Erythroblast (primary cell): Measurements from ENCODE around the gene CDR2L.
"Not testable (repeated sequence)": the region's sequence is repeated elsewhere in the genome, so short reads cannot be mapped to it uniquely, and the experiment has no call there.

Experiments
- DNase-seq, 2 experiments: peaks; one replicate each; lab custom pipeline; 2025; lab: John Stamatoyannopoulos, UW
- GATA1 ChIP-seq: IDR thresholded peaks from 2 replicates; pipeline ENCODE4 v1.6.1; 2011; ENCODE audit warnings: low read depth, mild to moderate bottlenecking, control low read depth, low read length, moderate library complexity
- POLR2A ChIP-seq: IDR thresholded peaks from 2 replicates; pipeline ENCODE4 v1.6.1; 2011; ENCODE audit warnings: mild to moderate bottlenecking, low read length

The CDR2L gene

DNA sequence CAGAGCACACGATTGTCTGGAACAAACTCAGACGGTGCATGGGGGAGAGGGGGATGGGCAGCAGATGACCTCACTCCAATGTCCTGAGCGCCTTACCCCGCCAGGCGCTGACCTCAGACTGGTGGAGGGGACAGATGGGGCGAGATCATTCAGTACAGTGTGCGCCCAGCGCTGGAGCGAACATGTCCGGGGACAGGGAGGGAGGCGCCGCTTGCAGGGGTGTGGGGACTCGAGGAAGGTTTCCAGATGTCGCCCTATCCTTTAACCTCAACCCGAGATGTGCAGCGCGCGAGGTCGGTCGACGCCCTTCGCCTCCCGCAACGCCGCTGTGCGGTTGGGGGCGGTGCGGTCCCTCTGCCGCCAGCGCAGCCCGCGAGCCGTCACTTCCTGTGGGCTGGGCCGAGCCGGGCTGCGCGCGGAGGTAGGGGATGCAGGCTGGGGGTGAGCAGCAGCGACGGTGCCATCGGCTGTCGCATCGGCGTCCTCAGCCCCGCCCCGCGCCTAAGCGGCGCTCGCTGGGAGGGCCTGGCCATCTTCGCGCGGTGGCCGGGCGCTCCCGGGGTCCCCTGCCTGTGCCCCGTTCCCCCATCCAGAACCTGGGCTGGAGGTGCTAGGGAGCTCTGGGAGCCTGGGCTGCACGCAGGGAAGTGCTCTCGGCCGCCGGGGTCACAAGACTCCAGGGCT, 5.3 kb upstream of the CDR2L start:
- TF ChIP-seq POLR2A (no peak), GATA1 (no peak)
- peak; percentile 65 to 69 for DNase-seq

DNA sequence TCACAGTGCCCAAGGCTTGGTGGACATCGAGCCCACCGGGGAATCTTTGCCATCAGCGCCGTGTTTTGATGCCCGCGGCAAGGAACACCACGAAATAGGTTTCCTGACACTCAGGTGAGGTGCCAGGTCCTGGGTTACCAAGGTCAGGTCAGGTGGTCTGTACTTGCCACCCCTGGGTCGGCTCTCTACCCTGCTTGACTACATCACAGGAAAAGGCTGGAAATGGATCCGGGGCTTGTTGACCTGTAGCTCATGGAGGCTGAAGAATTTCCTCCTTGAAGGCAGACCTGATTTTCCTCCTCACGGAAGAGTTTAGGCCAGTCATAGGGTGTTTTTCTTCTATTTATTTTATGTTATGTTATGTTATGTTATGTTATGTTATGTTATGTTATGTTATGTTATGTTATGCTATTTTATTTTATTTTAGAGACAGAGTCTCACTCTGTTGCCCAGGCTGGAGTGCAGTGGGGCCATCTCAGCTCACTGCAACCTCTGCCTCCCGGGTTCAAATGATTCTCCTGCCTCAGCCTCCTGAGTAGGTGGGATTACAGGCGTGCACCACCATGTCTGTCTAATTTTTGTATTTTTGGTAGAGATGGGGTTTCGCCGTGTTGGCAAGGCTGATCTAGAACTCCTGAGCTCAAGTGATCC, 4.6 kb upstream of the CDR2L start:
- not testable (repeated sequence) for DNase-seq

DNA sequence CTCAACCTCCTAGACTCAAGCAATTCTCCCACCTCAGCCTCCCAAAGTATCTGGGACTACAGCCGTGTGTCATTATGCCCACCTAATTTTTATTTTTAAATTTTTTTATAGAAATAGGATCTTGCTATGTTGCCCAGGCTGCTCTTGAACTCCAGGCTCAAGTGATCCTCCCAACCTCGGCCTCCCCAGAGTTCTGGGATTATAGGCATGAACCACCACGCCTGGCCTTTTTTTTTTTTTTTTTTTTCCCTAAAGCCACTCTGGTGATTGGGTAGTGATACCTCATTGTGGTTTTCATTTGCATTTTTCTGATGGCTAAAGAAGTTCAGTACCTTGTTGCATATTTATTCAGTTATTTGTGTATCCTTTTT, 1.2 kb upstream of the CDR2L start:
- no peak for TF ChIP-seq GATA1
- no peak for TF ChIP-seq POLR2A
- no peak for DNase-seq

DNA sequence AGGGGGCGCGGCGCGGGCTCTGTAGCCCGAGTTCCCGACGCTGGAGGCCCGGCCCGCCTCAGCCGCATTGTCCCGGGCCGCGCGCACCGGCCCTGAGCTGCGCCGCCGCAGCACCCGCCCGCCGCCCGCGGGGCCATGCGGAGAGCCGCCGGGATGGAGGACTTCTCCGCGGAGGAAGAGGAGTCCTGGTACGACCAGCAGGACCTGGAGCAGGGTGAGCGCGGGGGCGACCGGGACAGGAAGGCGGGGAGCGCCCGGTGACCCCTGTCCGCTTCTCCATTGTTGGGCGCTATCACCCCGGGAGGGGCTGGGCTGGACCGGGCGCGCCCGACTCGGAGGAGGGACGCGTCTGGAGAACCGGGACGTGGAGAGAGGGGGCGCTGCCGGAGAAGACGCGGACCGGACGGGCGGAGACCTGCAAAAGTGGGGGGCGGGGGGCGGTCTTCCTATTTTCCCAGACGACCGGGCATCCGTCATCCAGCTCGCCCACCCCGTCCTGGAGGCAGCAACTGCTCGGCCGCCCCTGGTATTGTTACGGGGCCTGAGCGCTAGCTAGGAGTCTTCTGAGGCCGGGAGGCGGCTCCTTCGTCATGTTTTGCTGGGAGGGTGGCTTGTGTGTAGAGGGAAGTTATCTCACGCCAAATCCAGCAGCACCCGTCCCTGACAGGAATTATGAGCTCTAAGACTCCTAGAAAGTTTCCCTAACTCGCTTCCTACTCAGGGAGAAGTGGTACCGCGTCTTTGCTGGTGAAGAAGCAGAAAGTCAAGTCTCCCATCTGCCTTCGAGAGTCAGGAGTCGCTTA, 678 bp downstream of the CDR2L start:
- no peak for TF ChIP-seq GATA1
- TF ChIP-seq POLR2A = no peak

DNA sequence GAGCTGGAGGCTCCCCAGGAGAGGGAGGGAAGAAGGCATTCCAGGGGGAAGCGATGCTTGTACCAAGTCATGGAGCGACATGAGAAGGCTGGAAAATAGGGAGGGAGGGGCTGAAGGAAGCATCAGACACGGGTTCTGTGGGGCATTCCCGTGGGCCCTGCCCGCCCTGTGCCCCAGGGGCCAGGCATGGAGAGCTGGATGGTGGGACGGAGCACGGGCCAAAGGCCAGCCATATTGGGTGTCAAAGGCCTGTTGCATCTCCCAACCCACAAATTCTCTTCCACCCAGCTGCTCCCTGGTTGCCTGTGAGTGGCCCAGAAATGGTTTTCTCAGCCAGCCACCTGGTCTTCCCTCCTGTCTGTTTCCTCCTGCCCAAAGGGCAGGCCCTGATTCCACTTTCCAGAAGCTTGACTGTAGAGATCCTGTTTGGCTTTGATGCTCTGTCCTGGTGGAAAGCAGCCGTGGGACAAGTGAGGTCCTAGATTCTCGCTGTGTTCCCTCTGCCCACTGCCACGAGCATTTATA, 3.2 kb downstream of the CDR2L start:
- TF ChIP-seq GATA1 (no peak), POLR2A (no peak)
- no peak for DNase-seq

More for the DNA sequence above, 678 bp downstream of the CDR2L start:
- DNase-seq = peak; percentile 56 to 68

DNA sequence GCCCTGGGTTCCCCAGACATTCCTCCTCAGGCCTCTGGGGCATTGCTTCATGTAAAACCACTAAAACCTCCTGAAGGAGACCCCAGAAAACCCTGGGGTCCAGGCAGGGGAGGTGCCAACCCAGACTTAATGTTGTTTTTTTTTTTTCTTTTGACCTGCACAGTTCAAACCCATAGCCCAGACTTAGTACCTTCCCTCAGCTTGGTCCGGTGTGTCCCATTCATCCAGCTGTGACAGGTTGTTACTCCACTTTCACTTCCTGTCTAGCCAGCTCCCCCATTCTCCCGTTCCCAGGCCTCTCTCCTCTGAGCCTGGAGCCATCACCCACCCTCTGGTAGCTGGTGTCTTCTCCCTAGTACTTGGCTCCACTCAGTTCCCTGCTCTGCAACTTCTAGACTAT, 4.8 kb downstream of the CDR2L start:
- DNase-seq = no peak
- TF ChIP-seq GATA1 = no peak
- no peak for TF ChIP-seq POLR2A

DNA sequence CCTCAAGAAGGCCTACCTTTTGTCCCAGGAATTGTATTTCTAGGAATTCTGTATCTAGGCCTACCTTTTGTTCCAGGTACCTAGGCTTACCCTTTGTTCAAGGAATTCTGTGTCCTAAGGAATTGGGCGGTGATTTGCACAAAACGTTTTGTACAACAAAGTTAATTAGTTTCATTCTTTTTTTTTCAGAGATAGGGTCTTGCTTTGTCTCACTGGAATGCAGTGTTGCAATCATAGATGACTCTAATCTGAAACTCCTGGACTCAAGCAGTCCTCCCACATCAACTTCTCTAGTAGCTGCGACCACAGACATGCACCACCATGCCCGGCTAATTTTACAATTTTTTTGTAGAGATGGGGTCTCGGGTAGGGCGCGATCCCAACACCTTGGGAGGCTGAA, 7.0 kb downstream of the CDR2L start:
- no peak for DNase-seq

DNA sequence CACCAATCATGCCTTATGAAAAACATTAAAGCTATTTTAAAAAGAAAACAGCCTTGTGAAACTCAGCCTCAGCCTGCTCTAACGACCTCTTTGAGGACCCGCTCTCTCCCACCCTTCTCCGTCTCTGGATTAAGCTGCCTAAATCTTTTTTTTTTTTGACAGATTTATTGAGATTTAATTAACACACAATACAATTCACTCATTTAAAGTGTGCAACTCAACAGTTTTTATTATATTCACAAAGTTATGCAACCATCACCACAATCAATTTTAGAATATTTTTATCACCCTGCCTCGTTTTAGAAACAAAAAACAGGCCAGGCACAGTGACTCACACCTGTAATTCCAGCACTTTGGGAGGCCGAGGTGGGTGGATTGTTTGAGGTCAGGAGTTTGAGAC, 8.4 kb downstream of the CDR2L start:
- TF ChIP-seq GATA1 = no peak
- no peak for TF ChIP-seq POLR2A

More for the DNA sequence above, 7.0 kb downstream of the CDR2L start:
- TF ChIP-seq GATA1 = no peak
- TF ChIP-seq POLR2A = no peak

DNA sequence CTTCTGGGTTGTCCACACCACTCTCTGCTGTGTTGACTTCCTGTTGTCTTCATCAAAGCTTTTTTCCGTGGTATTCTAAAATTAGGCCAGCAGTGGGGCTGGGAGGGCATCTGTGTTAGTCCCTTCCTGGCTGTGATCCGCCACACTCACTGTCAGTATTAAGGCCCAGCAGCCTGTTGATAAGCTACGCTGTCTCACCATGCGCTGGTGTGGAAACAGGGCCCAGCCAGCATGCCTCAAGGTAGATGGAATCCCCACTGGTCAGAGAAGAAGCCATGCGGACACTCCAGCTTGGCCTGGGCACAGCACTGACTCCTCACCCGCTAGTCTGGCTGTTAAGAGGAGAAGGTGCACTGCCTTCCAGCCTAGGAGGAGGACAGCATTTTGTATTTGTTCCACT, 11.4 kb downstream of the CDR2L start:
- no peak for DNase-seq
- TF ChIP-seq POLR2A = no peak
- TF ChIP-seq GATA1 = no peak

More for the DNA sequence above, 8.4 kb downstream of the CDR2L start:
- no peak for DNase-seq

DNA sequence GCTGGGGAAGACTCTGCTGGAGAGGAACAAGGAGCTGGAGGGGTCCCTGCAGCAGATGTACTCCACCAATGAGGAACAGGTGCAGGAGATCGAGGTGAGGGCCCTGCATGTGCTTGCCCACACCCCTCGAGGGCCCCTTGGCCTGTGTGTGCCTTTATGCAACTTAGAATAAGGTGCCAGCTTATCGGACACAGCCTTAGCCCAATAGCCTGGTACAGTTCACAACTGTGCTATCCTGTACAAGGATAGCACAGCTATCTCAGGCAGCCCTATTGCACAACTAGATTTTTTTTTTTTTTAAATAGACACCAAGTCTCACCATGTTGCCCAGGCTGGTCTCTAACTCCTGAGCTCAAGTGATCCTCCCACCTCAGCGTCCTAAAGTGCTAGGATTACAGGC, 12.1 kb downstream of the CDR2L start:
- no peak for DNase-seq
- TF ChIP-seq POLR2A (no peak), GATA1 (no peak)

DNA sequence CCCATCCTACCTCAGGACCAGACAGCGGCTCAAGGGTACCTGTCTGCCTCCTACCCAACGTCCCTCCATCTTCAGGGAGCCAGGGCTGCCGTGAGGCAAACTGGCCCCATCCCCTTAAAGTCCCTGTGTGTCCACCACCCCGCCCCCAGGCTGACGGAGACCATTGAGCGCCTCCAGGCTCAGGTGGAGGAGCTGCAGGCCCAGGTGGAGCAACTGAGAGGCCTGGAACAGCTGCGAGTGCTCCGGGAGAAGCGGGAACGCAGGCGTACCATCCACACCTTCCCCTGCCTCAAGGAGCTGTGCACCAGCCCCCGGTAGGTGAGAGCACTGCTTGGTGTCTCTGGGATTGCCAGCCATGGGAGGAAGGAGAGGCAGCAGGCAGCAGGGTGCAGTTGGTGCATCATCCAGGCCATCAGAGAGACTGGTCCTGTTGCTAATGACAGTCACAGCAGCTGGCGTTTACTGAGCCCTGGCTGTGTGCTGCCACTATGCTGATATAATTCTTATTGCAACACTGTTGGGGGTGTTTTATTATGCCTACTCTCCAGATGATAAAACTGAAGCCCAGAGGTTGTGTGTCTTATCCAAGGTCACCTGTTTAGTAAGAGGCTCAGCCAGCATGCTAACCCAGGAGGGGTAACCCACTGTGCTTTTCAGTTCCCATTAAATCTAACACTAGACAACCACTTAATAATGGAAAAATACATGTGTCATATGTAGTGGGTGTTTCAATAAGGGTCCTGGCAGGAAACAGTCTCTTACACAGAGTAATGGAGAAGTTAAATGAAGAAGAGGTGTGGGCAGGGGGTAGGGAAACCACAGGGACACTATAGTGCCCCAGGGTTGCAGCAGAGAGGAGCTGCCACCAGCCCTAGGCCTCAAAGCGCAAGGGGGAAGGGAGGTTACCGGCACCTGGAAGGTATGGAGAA, 14.7 kb downstream of the CDR2L start:
- no peak for DNase-seq
- TF ChIP-seq POLR2A = no peak
- TF ChIP-seq GATA1 = no peak

DNA sequence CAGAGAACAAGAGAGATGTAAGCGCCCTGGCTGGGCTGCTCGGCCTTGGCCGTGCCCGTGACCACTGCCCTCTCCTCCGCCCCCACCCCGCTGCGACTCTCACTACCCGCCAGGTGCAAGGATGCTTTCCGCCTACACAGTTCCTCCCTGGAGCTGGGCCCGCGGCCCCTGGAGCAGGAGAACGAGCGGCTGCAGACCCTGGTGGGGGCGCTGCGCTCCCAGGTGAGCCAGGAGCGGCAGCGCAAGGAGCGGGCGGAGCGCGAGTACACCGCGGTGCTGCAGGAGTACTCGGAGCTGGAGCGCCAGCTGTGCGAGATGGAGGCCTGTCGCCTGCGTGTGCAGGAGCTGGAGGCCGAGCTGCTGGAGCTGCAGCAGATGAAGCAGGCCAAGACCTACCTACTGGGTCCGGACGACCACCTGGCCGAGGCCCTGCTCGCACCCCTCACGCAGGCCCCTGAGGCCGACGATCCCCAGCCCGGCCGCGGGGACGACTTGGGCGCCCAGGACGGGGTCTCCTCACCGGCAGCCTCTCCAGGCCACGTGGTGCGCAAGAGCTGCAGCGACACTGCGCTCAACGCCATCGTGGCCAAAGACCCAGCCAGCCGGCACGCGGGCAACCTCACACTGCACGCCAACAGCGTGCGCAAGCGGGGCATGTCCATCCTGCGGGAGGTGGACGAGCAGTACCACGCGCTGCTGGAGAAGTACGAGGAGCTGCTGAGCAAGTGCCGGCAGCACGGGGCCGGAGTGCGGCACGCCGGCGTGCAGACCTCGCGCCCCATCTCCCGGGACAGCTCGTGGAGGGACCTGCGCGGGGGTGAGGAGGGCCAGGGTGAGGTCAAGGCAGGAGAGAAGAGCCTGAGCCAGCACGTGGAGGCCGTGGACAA, 15.9 kb downstream of the CDR2L start:
- DNase-seq = no peak
- no peak for TF ChIP-seq POLR2A
- no peak for TF ChIP-seq GATA1
